GM12891 (cell line): ENCODE measurements around the gene PSMF1.

Experiments
- POLR2A ChIP-seq: IDR thresholded peaks from 2 replicates; pipeline ENCODE4 v1.6.1; 2011; ENCODE audit warnings: low read depth, low read length, control low read depth
- POLR2AphosphoS5 ChIP-seq: IDR thresholded peaks from 2 replicates; pipeline ENCODE4 v1.6.1; 2011; ENCODE audit warnings: low read depth, low read length, control low read depth
- SPI1 ChIP-seq: IDR thresholded peaks from 2 replicates; pipeline ENCODE4 v1.6.1; 2011; ENCODE audit warnings: low read depth, low read length, control low read depth
- TAF1 ChIP-seq: IDR thresholded peaks from 2 replicates; pipeline ENCODE4 v1.6.1; 2011; ENCODE audit warnings: low read depth, low read length, control low read depth

DNA sequence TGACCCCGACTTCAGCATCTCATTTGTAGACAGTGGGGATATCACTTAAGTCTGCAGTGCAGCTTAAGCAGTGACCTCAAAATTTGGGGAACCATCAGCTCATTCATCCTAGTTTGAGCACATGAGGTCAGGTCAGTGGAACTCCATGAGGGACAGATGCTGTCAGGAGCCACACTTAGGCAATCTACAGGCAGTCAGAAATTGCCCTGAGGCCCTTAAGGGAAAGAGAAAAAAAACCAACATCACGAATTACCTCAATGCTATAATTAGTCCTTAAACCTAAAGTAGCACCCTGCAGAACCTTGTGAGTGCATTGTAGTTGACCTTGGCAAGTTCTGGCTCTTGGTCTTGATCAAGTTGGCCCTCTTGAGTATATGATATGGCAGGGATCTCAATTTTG lies 45.3 kb downstream of the PSMF1 start:
- TF ChIP-seq POLR2A = no peak
- TF ChIP-seq POLR2AphosphoS5 = no peak
- no peak for TF ChIP-seq TAF1
- TF ChIP-seq SPI1 = no peak
